Left lung (tissue), 10 donors: ENCODE measurements around the gene TMEM239. TPM values are rescaled to one million over a fixed set of nuclear protein-coding genes. Genes with fewer than 3 reads are reported as not detected.

Experiments used
- ATAC-seq: fragments of 200-7000 bp; cut with Tn5 transposase; one replicate; pipeline ENCODE4 v1.9.1; 2020; ENCODE audit warnings: moderate library complexity
- DNase-seq, 4 donors: peaks; one replicate each; pipeline ENCODE4 v3.0.0-alpha.2; 2013 to 2020
- H3K27ac ChIP-seq, 2 donors: fragments of 200-600 bp; sonication (generic) in 1 of 2; one replicate each; pipeline versions ENCODE4 v1.5.0 to v1.8.0; 2020 to 2021
- H3K27me3 ChIP-seq, 2 donors: fragments of 200-600 bp; sonication (generic) in 1 of 2; one replicate each; pipeline versions ENCODE4 v1.5.0 to v1.8.0; 2020 to 2021
- H3K36me3 ChIP-seq, 2 donors: fragments of 200-600 bp; sonication (generic) in 1 of 2; one replicate each; pipeline versions ENCODE4 v1.5.0 to v1.8.0; 2020 to 2021
- H3K4me1 ChIP-seq, 2 donors: fragments of 200-600 bp; one replicate each; pipeline ENCODE4 v1.8.0; 2021
- H3K4me3 ChIP-seq, 2 donors: fragments of 200-600 bp; sonication (generic) in 1 of 2; one replicate each; pipeline versions ENCODE4 v1.5.0 to v1.8.0; 2020 to 2021; ENCODE audit warnings: mild to moderate bottlenecking in 1 of 2
- H3K9me3 ChIP-seq, 2 donors: fragments of 200-600 bp; sonication (generic) in 1 of 2; one replicate each; pipeline versions ENCODE4 v1.5.0 to v1.8.0; 2020 to 2021
- CTCF ChIP-seq, 2 donors: fragments of 200-600 bp; sonication (generic) in 1 of 2; IDR thresholded peaks; one replicate each; pipeline versions ENCODE4 v1.5.0 to v1.8.0; 2021; ENCODE audit warnings: antibody characterized with exemption in 2 of 2
- intact Hi-C, 2 donors: fragments of 100-400 bp; cut with DNase I; formaldehyde crosslinking; loops; one replicate each; pipeline versions ENCODE4 v1.11.2 to v1.14.2; 2022
- polyA plus RNA-seq, 6 donors: library from polyadenylated mRNA; unstranded; fragments of 120-200 nt; gene quantifications; one replicate each; pipeline ENCODE4 v1.2.1, GENCODE V29; 2013; ENCODE audit not compliant: insufficient read length in 6 of 6
- total RNA-seq, 2 donors: library from RNA; stranded (reverse); fragmentation: NEBNext Ultra II Directional; extraction: Animal tissue kit (Norgen Biotek cat#: 25700); gene quantifications; one replicate each; pipeline ENCODE4 v1.2.1, GENCODE V29; 2021
- donor health status: DM: no; HTN: yes; CAD: no.
- donor health status: DM: no; HTN: no; CAD: no.

Gene TMEM239
- total and polyA plus RNA-seq, 8 donors: 0.05 TPM; not detected in 7

- Histone ChIP-seq H3K36me3 (peaks cover 0 to 15% of the 10 kb centered on the region in 2 donors), H3K4me3 (peak overlapping the region; percentile 89 to 95), H3K27ac (peak overlapping the region; percentile 83 to 96), H3K4me1 (peaks cover 3 to 20% of the 10 kb centered on the region in 2 donors), H3K27me3 (no peaks in the 10 kb centered on the region), H3K9me3 (no peaks in the 10 kb centered on the region)
- no peak for TF ChIP-seq CTCF (IDR thresholded peaks at IDR 0.05)
- intact Hi-C loops: no loop called here
- DNase-seq: peak; percentile 58 to 87 (median 64)
- peak; percentile 69 for ATAC-seq
Measured at GRCh38 chr20:2840967-2841531, 24.9 kb downstream of the TMEM239 start.

- no peaks in the 10 kb centered on the region for H3K9me3 ChIP-seq
- intact Hi-C loops: no loop called here
- no peak for ATAC-seq
- H3K4me1 ChIP-seq: peaks cover 3 to 11% of the 10 kb centered on the region in 2 donors
- no peaks in the 10 kb centered on the region for H3K27me3 ChIP-seq
- TF ChIP-seq CTCF (IDR thresholded peaks at IDR 0.05): no peak
- no peak for DNase-seq
- no peak overlapping the region for H3K4me3 ChIP-seq
- no peak overlapping the region for H3K27ac ChIP-seq
- peaks cover 0 to 6% of the 10 kb centered on the region in 2 donors for H3K36me3 ChIP-seq
Measured at GRCh38 chr20:2845607-2846006, 29.4 kb downstream of the TMEM239 start.

DNA sequence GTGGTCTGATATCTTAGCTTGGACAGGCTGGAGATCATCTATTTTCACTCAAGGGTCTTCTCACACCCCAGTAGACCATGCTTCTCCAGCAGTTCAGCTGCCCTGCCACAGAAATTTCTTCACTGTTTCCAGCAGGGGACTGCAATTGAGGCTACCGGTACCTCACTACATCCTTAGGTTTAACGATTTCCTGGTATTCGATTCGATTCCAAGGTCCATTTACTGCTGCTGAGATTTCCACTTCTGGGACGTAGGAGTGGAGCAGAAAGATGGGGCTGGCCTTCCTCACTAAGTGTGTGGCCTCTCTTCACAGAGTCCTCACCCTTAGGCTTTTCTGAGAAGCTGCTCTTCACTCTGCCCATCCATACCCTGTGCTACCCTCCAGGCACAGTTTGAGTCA, 30.5 kb downstream of the TMEM239 start:
- Histone ChIP-seq H3K27ac (no peak overlapping the region), H3K4me1 (peaks cover under 1 to 6% of the 10 kb centered on the region in 2 donors), H3K27me3 (no peaks in the 10 kb centered on the region), H3K4me3 (no peak overlapping the region), H3K9me3 (no peaks in the 10 kb centered on the region), H3K36me3 (peaks cover 0 to 6% of the 10 kb centered on the region in 2 donors)
- intact Hi-C loops: no loop called here
- TF ChIP-seq CTCF (IDR thresholded peaks at IDR 0.05): no peak
- no peak for ATAC-seq
- no peak for DNase-seq

GRCh38 chr20:2847802-2848201, 31.6 kb downstream of the TMEM239 start:
- peaks cover 0 to 9% of the 10 kb centered on the region in 2 donors for H3K4me1 ChIP-seq
- no peaks in the 10 kb centered on the region for H3K27me3 ChIP-seq
- ATAC-seq (no peak), DNase-seq (no peak)
- no peak overlapping the region for H3K4me3 ChIP-seq
- H3K36me3 ChIP-seq: peaks cover 0 to 6% of the 10 kb centered on the region in 2 donors
- no peaks in the 10 kb centered on the region for H3K9me3 ChIP-seq
- no peak overlapping the region for H3K27ac ChIP-seq
- intact Hi-C loops: no loop called here
- no peak for TF ChIP-seq CTCF (IDR thresholded peaks at IDR 0.05)

GRCh38 chr20:2849529-2849928, 33.4 kb downstream of the TMEM239 start:
- Histone ChIP-seq H3K4me1 (peaks cover 0 to 9% of the 10 kb centered on the region in 2 donors), H3K27ac (no peak overlapping the region), H3K4me3 (no peak overlapping the region), H3K9me3 (no peaks in the 10 kb centered on the region), H3K27me3 (no peaks in the 10 kb centered on the region), H3K36me3 (peaks cover 0 to 6% of the 10 kb centered on the region in 2 donors)
- ATAC-seq: no peak
- no peak for DNase-seq
- no peak for TF ChIP-seq CTCF (IDR thresholded peaks at IDR 0.05)
- intact Hi-C loops: no loop called here
